Neutrophil (primary cell): ENCODE results near the gene LUZP4.
"Not testable (repeated sequence)": the region's sequence is repeated elsewhere in the genome, so short reads cannot be mapped to it uniquely, and the experiment has no call there.

Experiments used
- H3K27ac ChIP-seq: fragments of 200-600 bp; sonication (generic); 2 replicates; pipeline ENCODE4 v1.5.1; 2016; ENCODE audit warnings: mild to moderate bottlenecking, moderate library complexity
- H3K27me3 ChIP-seq: fragments of 200-600 bp; sonication (generic); 2 replicates; pipeline ENCODE4 v1.6.0; 2016; ENCODE audit warnings: mild to moderate bottlenecking
- H3K36me3 ChIP-seq: fragments of 200-600 bp; sonication (generic); 2 replicates; pipeline ENCODE4 v1.5.1; 2017
- H3K4me1 ChIP-seq, 2 experiments: fragments of 200-600 bp in 1 of 2; sonication (generic) in 1 of 2; 1 replicate in 1 of 2; 2 replicates in 1 of 2; pipeline versions ENCODE4 v1.5.1 to v1.6.1; 2013 to 2016; ENCODE audit warnings: low read depth in 1 of 2, low read length in 1 of 2, mild to moderate bottlenecking in 1 of 2, moderate library complexity in 1 of 2; ENCODE audit not compliant: control insufficient read depth in 1 of 2, insufficient read depth in 1 of 2
- H3K4me3 ChIP-seq, 2 experiments: fragments of 200-600 bp in 1 of 2; sonication (generic) in 1 of 2; 1 replicate in 1 of 2; 2 replicates in 1 of 2; pipeline ENCODE4 v1.5.1; 2013 to 2016; ENCODE audit warnings: low read depth in 1 of 2, low read length in 1 of 2, mild to moderate bottlenecking in 1 of 2, moderate library complexity in 1 of 2
- H3K9me3 ChIP-seq: fragments of 200-600 bp; sonication (generic); 2 replicates; pipeline ENCODE4 v1.5.1; 2016
- TF ChIP-seq, protein P1 (sequence below): fragments of 200-600 bp; sonication (generic); IDR thresholded peaks from 2 replicates; pipeline ENCODE4 v1.5.1; 2016; ENCODE audit warnings: antibody characterized with exemption

The LUZP4 gene

DNA sequence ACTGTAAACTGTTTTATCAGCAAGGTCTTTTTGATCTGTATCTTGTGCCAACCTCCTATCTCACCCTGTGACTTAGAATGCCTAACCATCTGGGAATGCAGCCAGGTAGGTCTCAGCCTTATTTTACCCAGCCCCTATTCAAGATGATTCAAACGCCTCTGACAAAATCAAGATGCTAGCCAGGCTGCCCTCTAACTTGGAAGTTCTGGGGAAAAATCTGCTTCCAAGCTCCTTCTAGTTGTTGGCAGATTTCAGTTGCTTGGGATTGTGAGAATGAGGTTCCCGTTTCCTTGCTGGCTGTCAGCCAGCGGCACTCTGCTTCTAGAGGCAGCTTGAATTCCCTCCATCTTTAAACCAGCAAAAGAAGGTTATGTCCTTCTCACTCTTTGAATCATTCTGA is 34.7 kb downstream of the LUZP4 start:
- no peak overlapping the region for H3K4me3 ChIP-seq
- H3K4me1 ChIP-seq = no peaks in the 10 kb centered on the region
- no peaks in the 10 kb centered on the region for H3K27me3 ChIP-seq
- no peak overlapping the region for H3K27ac ChIP-seq
- H3K36me3 ChIP-seq = no peaks in the 10 kb centered on the region
- H3K9me3 ChIP-seq = no peaks in the 10 kb centered on the region
- TF ChIP-seq, protein P1, sequence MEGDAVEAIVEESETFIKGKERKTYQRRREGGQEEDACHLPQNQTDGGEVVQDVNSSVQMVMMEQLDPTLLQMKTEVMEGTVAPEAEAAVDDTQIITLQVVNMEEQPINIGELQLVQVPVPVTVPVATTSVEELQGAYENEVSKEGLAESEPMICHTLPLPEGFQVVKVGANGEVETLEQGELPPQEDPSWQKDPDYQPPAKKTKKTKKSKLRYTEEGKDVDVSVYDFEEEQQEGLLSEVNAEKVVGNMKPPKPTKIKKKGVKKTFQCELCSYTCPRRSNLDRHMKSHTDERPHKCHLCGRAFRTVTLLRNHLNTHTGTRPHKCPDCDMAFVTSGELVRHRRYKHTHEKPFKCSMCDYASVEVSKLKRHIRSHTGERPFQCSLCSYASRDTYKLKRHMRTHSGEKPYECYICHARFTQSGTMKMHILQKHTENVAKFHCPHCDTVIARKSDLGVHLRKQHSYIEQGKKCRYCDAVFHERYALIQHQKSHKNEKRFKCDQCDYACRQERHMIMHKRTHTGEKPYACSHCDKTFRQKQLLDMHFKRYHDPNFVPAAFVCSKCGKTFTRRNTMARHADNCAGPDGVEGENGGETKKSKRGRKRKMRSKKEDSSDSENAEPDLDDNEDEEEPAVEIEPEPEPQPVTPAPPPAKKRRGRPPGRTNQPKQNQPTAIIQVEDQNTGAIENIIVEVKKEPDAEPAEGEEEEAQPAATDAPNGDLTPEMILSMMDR = no peak

- H3K36me3 ChIP-seq, H3K9me3 ChIP-seq, H3K27me3 ChIP-seq, H3K27ac ChIP-seq, H3K4me1 ChIP-seq, H3K4me3 ChIP-seq: not testable (repeated sequence)
Measured at GRCh38 chrX:115329282-115329681, 39.8 kb downstream of the LUZP4 start.

- Histone ChIP-seq H3K4me3 (no peak overlapping the region), H3K27me3 (no peaks in the 10 kb centered on the region), H3K36me3 (no peaks in the 10 kb centered on the region), H3K9me3 (no peaks in the 10 kb centered on the region), H3K27ac (no peak overlapping the region), H3K4me1 (no peaks in the 10 kb centered on the region)
- TF ChIP-seq, protein P1 = no peak
Measured at GRCh38 chrX:115330498-115331168, 41.1 kb downstream of the LUZP4 start.

GRCh38 chrX:115332832-115333231 is 43.3 kb downstream of the LUZP4 start:
- TF ChIP-seq, protein P1 = no peak
- no peaks in the 10 kb centered on the region for H3K27me3 ChIP-seq

DNA sequence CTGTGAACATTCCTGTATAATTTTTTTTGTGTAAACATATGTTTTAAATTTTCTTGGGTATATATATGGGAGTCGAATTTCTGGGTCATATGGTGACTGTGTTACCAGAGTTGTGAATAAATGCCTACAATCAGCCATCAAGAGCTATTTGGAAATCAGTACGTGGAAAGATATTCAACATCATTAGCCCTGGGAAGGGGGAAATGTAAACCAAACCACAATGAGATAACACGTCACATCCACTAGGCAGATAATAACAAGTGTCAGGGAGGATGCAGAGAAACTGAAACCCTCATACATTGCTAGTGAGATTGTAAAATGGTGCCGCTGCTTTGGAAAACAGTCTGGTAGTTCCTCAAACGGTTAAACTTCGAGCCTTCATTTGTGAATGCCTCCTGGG is 43.9 kb downstream of the LUZP4 start:
- TF ChIP-seq, protein P1 = no peak
- H3K4me1 ChIP-seq = no peaks in the 10 kb centered on the region

More at GRCh38 chrX:115332832-115333231, 43.3 kb downstream of the LUZP4 start:
- Histone ChIP-seq H3K4me1 (no peaks in the 10 kb centered on the region), H3K9me3 (no peaks in the 10 kb centered on the region), H3K27ac (no peak overlapping the region), H3K4me3 (no peak overlapping the region), H3K36me3 (no peaks in the 10 kb centered on the region)

DNA sequence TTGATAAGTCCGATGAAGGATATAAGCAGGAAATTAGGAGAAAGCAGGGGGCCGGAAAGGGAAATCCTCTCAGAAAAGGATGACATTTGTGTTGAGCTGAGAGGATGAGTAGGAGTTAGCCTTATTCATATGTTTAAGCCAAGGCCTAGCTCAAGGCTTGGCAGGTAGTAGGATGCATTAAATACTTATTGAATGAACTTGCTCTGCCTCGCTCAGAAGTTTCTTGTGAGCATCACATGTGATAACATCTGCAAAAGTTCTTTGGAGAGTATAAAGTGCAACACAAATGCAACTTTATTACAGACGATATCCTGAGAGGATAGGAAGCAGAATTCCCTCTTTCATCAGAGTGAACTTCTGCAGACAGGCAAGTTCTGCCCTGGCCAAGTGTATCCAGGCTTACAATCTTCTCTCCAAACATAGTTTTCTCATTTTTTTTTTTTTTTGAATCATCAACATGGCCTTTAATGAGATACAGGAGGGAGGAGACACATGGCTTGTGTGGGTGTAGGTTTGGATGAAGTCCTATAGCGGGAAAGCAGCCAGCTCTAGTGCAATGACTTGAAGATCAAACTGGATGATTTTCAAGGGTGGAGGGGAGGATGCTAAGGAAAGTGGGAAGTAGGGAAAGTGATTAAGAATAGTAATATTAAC is 48.1 kb downstream of the LUZP4 start:
- H3K4me1 ChIP-seq = no peaks in the 10 kb centered on the region
- H3K9me3 ChIP-seq = no peaks in the 10 kb centered on the region
- TF ChIP-seq, protein P1 = no peak
- no peaks in the 10 kb centered on the region for H3K36me3 ChIP-seq
- no peak overlapping the region for H3K27ac ChIP-seq
- H3K27me3 ChIP-seq = no peaks in the 10 kb centered on the region
- H3K4me3 ChIP-seq = no peak overlapping the region

More for the DNA sequence above, 43.9 kb downstream of the LUZP4 start:
- no peaks in the 10 kb centered on the region for H3K9me3 ChIP-seq
- H3K27ac ChIP-seq = no peak overlapping the region
- H3K4me3 ChIP-seq = no peak overlapping the region
- no peaks in the 10 kb centered on the region for H3K36me3 ChIP-seq
- H3K27me3 ChIP-seq = no peaks in the 10 kb centered on the region
